ENCODE data around the gene COL9A3.

DNA sequence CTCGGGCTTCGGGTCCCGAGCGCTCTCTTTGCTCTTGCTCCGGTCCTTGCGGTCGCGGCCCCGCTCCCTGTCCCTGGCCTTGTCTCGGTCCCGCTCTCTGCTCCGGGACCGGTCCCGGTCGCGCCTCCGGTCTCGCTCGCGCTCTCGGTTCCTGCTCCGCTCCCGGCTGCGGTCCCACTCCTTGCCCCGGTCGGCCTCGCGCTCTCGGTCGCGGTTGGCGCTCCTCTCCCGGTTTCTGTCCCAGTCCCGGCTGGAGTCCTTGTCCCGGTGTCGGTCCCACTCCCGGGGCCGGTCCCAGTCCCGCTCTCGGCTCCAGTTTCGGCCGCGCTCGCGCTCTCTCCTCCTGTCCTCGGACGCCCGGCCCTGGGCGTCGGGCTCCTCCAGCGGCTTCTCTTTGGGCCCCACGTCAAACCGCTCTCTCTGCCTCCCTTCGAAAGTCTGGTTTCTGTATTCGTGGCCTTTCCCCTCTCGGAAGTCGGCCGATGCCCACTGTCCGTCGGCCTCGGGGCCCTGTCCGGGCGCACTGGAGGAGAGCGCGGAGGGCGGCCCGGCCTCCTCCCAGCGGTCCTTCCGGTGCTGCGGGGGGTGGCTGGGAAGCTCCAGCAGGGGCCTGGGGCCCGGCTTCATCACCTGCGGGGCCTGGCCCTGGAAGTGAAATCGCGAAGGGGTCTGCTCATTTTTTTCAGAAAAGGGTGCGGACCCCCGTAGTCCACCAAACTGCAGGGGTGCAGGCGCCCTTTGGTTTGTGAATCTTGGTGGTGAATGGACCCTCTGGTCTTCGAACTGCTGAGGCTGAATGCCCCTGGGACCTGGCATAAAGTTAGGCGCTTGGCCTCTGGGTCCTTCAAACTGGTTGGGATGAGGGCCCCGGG, 62.7 kb downstream of the COL9A3 start:
- TF ChIP-seq, protein P1, sequence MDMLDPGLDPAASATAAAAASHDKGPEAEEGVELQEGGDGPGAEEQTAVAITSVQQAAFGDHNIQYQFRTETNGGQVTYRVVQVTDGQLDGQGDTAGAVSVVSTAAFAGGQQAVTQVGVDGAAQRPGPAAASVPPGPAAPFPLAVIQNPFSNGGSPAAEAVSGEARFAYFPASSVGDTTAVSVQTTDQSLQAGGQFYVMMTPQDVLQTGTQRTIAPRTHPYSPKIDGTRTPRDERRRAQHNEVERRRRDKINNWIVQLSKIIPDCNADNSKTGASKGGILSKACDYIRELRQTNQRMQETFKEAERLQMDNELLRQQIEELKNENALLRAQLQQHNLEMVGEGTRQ (IDR thresholded peaks at IDR 0.05; ENCODE audit: low read length), result no peak
- TF ChIP-seq RXRA (IDR thresholded peaks at IDR 0.05; ENCODE audit: insufficient read depth, low read depth, low read length) (no peak), RBBP5 (IDR thresholded peaks at IDR 0.05; ENCODE audit: borderline replicate concordance, low read depth, low read length) (no peak), EGR1 (IDR thresholded peaks at IDR 0.05; ENCODE audit: borderline replicate concordance, low read depth, low read length) (no peak)
- TF ChIP-seq, protein P2, sequence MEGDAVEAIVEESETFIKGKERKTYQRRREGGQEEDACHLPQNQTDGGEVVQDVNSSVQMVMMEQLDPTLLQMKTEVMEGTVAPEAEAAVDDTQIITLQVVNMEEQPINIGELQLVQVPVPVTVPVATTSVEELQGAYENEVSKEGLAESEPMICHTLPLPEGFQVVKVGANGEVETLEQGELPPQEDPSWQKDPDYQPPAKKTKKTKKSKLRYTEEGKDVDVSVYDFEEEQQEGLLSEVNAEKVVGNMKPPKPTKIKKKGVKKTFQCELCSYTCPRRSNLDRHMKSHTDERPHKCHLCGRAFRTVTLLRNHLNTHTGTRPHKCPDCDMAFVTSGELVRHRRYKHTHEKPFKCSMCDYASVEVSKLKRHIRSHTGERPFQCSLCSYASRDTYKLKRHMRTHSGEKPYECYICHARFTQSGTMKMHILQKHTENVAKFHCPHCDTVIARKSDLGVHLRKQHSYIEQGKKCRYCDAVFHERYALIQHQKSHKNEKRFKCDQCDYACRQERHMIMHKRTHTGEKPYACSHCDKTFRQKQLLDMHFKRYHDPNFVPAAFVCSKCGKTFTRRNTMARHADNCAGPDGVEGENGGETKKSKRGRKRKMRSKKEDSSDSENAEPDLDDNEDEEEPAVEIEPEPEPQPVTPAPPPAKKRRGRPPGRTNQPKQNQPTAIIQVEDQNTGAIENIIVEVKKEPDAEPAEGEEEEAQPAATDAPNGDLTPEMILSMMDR (IDR thresholded peaks at IDR 0.05; ENCODE audit: control extremely low read depth in 1 of 3, insufficient read depth in 1 of 3, low read depth in 1 of 3, low read length in 3 of 3), result no peak

Measured in H1 (cell line).